ENCODE results near the gene PTCSC3.

The PTCSC3 gene

GRCh38 chr14:36161776-36162175 lies 14.7 kb downstream of the PTCSC3 start:
- no peaks in the 10 kb centered on the region for H3K27me3 ChIP-seq (ENCODE audit: insufficient read depth, insufficient read length)
- DNase-seq (ENCODE audit: low read depth, low spot score): peak; percentile 5
- no peaks in the 10 kb centered on the region for H3K36me3 ChIP-seq (ENCODE audit: insufficient read depth, insufficient read length, low read length)
- TF ChIP-seq SUZ12 (IDR thresholded peaks at IDR 0.05; ENCODE audit: extremely low read depth, insufficient read depth, insufficient read length) (no peak), YY1 (IDR thresholded peaks at IDR 0.05; ENCODE audit: insufficient read depth, insufficient read length) (no peak), ZNF274 (IDR thresholded peaks at IDR 0.05; ENCODE audit: low read depth, low read length) (no peak)
- no peaks in the 10 kb centered on the region for H3K9me3 ChIP-seq (ENCODE audit: insufficient read depth, low read length)
- peaks cover 2% of the 10 kb centered on the region for H3K4me1 ChIP-seq (ENCODE audit: insufficient read depth, insufficient read length)
- peak overlapping the region; percentile 46 for H3K4me3 ChIP-seq (ENCODE audit: insufficient read length, low read depth)
- H3K9ac ChIP-seq (ENCODE audit: insufficient read length, low read depth): peak overlapping the region; percentile 67

- no peaks in the 10 kb centered on the region for H3K4me1 ChIP-seq (ENCODE audit: insufficient read depth, insufficient read length)
- H3K4me3 ChIP-seq (ENCODE audit: insufficient read length, low read depth): no peak overlapping the region
- TF ChIP-seq YY1 (IDR thresholded peaks at IDR 0.05; ENCODE audit: insufficient read depth, insufficient read length) (no peak), ZNF274 (IDR thresholded peaks at IDR 0.05; ENCODE audit: low read depth, low read length) (no peak), SUZ12 (IDR thresholded peaks at IDR 0.05; ENCODE audit: extremely low read depth, insufficient read depth, insufficient read length) (no peak)
- H3K9ac ChIP-seq (ENCODE audit: insufficient read length, low read depth): no peak overlapping the region
- H3K27me3 ChIP-seq (ENCODE audit: insufficient read depth, insufficient read length): no peaks in the 10 kb centered on the region
- no peaks in the 10 kb centered on the region; the same call in 1 of the 2 replicates for H3K9me3 ChIP-seq (ENCODE audit: insufficient read depth, low read length)
- no peak for DNase-seq (ENCODE audit: low read depth, low spot score)
- no peaks in the 10 kb centered on the region for H3K36me3 ChIP-seq (ENCODE audit: insufficient read depth, insufficient read length, low read length)
These were observed 25.2 kb downstream of the PTCSC3 start for GRCh38 chr14:36151335-36151734.

GRCh38 chr14:36134038-36134437 lies 42.5 kb downstream of the PTCSC3 start:
- H3K27me3 ChIP-seq (ENCODE audit: insufficient read depth, insufficient read length): no peaks in the 10 kb centered on the region
- no peak overlapping the region for H3K4me3 ChIP-seq (ENCODE audit: insufficient read length, low read depth)
- no peak for TF ChIP-seq SUZ12 (IDR thresholded peaks at IDR 0.05; ENCODE audit: extremely low read depth, insufficient read depth, insufficient read length)
- TF ChIP-seq ZNF274 (IDR thresholded peaks at IDR 0.05; ENCODE audit: low read depth, low read length): no peak
- no peak for TF ChIP-seq YY1 (IDR thresholded peaks at IDR 0.05; ENCODE audit: insufficient read depth, insufficient read length)
- H3K9me3 ChIP-seq (ENCODE audit: insufficient read depth, low read length): no peaks in the 10 kb centered on the region
- no peak for DNase-seq (ENCODE audit: low read depth, low spot score)
- no peaks in the 10 kb centered on the region for H3K4me1 ChIP-seq (ENCODE audit: insufficient read depth, insufficient read length)
- no peaks in the 10 kb centered on the region for H3K36me3 ChIP-seq (ENCODE audit: insufficient read depth, insufficient read length, low read length)
- no peak overlapping the region for H3K9ac ChIP-seq (ENCODE audit: insufficient read length, low read depth)

- no peak for TF ChIP-seq ZNF274 (IDR thresholded peaks at IDR 0.05; ENCODE audit: low read depth, low read length)
- TF ChIP-seq YY1 (IDR thresholded peaks at IDR 0.05; ENCODE audit: insufficient read depth, insufficient read length): no peak
- TF ChIP-seq SUZ12 (IDR thresholded peaks at IDR 0.05; ENCODE audit: extremely low read depth, insufficient read depth, insufficient read length): no peak
- Histone ChIP-seq H3K9ac (ENCODE audit: insufficient read length, low read depth) (no peak overlapping the region), H3K9me3 (ENCODE audit: insufficient read depth, low read length) (no peaks in the 10 kb centered on the region; the same call in 1 of the 2 replicates), H3K27me3 (ENCODE audit: insufficient read depth, insufficient read length) (no peaks in the 10 kb centered on the region), H3K4me3 (ENCODE audit: insufficient read length, low read depth) (no peak overlapping the region), H3K36me3 (ENCODE audit: insufficient read depth, insufficient read length, low read length) (no peaks in the 10 kb centered on the region), H3K4me1 (ENCODE audit: insufficient read depth, insufficient read length) (no peaks in the 10 kb centered on the region)
- no peak for DNase-seq (ENCODE audit: low read depth, low spot score)
These were observed 43.7 kb downstream of the PTCSC3 start for GRCh38 chr14:36132826-36133225.

GRCh38 chr14:36130186-36130585 lies 46.3 kb downstream of the PTCSC3 start:
- Histone ChIP-seq H3K4me3 (ENCODE audit: insufficient read length, low read depth) (no peak overlapping the region), H3K36me3 (ENCODE audit: insufficient read depth, insufficient read length, low read length) (no peaks in the 10 kb centered on the region), H3K27me3 (ENCODE audit: insufficient read depth, insufficient read length) (no peaks in the 10 kb centered on the region), H3K9me3 (ENCODE audit: insufficient read depth, low read length) (peaks cover 7% of the 10 kb centered on the region; the same call in 1 of the 2 replicates), H3K4me1 (ENCODE audit: insufficient read depth, insufficient read length) (no peaks in the 10 kb centered on the region), H3K9ac (ENCODE audit: insufficient read length, low read depth) (no peak overlapping the region)
- TF ChIP-seq YY1 (IDR thresholded peaks at IDR 0.05; ENCODE audit: insufficient read depth, insufficient read length): no peak
- TF ChIP-seq ZNF274 (IDR thresholded peaks at IDR 0.05; ENCODE audit: low read depth, low read length): no peak
- TF ChIP-seq SUZ12 (IDR thresholded peaks at IDR 0.05; ENCODE audit: extremely low read depth, insufficient read depth, insufficient read length): no peak
- DNase-seq (ENCODE audit: low read depth, low spot score): no peak

- Histone ChIP-seq H3K27me3 (ENCODE audit: insufficient read depth, insufficient read length) (no peaks in the 10 kb centered on the region), H3K4me1 (ENCODE audit: insufficient read depth, insufficient read length) (no peaks in the 10 kb centered on the region), H3K36me3 (ENCODE audit: insufficient read depth, insufficient read length, low read length) (no peaks in the 10 kb centered on the region), H3K4me3 (ENCODE audit: insufficient read length, low read depth) (no peak overlapping the region), H3K9ac (ENCODE audit: insufficient read length, low read depth) (no peak overlapping the region), H3K9me3 (ENCODE audit: insufficient read depth, low read length) (peaks cover 7% of the 10 kb centered on the region; the same call in 1 of the 2 replicates)
- no peak for TF ChIP-seq ZNF274 (IDR thresholded peaks at IDR 0.05; ENCODE audit: low read depth, low read length)
- TF ChIP-seq SUZ12 (IDR thresholded peaks at IDR 0.05; ENCODE audit: extremely low read depth, insufficient read depth, insufficient read length): no peak
- no peak for TF ChIP-seq YY1 (IDR thresholded peaks at IDR 0.05; ENCODE audit: insufficient read depth, insufficient read length)
- peak; percentile 2 for DNase-seq (ENCODE audit: low read depth, low spot score)
These were observed 47.3 kb downstream of the PTCSC3 start for GRCh38 chr14:36129181-36129580.

- no peak overlapping the region for H3K9ac ChIP-seq (ENCODE audit: insufficient read length, low read depth)
- no peaks in the 10 kb centered on the region for H3K4me1 ChIP-seq (ENCODE audit: insufficient read depth, insufficient read length)
- no peak overlapping the region for H3K4me3 ChIP-seq (ENCODE audit: insufficient read length, low read depth)
- TF ChIP-seq YY1 (IDR thresholded peaks at IDR 0.05; ENCODE audit: insufficient read depth, insufficient read length) (no peak), ZNF274 (IDR thresholded peaks at IDR 0.05; ENCODE audit: low read depth, low read length) (no peak), SUZ12 (IDR thresholded peaks at IDR 0.05; ENCODE audit: extremely low read depth, insufficient read depth, insufficient read length) (no peak)
- no peaks in the 10 kb centered on the region for H3K9me3 ChIP-seq (ENCODE audit: insufficient read depth, low read length)
- DNase-seq (ENCODE audit: low read depth, low spot score): no peak
- no peaks in the 10 kb centered on the region for H3K36me3 ChIP-seq (ENCODE audit: insufficient read depth, insufficient read length, low read length)
- no peaks in the 10 kb centered on the region for H3K27me3 ChIP-seq (ENCODE audit: insufficient read depth, insufficient read length)
These were observed 63.2 kb downstream of the PTCSC3 start for GRCh38 chr14:36113341-36113740.
